HT-29 (cell line): ENCODE data around the gene OSGEP. TPM values are rescaled to one million over a fixed set of nuclear protein-coding genes. Genes with fewer than 3 reads are reported as not detected.

Source experiments
- DNase-seq: peaks from one replicate; pipeline ENCODE4 v3.0.0-alpha.2; 2015; ENCODE audit warnings: low spot score
- total RNA-seq: library from RNA; depleted of rRNA; stranded (reverse); fragments of >200 nt; shearing (Covaris generic); gene quantifications from 2 replicates; pipeline ENCODE4 v1.2.3, GENCODE V29; 2014

Gene OSGEP
- total RNA-seq, 1 experiment from 2014 or later = 44.5 TPM

DNA sequence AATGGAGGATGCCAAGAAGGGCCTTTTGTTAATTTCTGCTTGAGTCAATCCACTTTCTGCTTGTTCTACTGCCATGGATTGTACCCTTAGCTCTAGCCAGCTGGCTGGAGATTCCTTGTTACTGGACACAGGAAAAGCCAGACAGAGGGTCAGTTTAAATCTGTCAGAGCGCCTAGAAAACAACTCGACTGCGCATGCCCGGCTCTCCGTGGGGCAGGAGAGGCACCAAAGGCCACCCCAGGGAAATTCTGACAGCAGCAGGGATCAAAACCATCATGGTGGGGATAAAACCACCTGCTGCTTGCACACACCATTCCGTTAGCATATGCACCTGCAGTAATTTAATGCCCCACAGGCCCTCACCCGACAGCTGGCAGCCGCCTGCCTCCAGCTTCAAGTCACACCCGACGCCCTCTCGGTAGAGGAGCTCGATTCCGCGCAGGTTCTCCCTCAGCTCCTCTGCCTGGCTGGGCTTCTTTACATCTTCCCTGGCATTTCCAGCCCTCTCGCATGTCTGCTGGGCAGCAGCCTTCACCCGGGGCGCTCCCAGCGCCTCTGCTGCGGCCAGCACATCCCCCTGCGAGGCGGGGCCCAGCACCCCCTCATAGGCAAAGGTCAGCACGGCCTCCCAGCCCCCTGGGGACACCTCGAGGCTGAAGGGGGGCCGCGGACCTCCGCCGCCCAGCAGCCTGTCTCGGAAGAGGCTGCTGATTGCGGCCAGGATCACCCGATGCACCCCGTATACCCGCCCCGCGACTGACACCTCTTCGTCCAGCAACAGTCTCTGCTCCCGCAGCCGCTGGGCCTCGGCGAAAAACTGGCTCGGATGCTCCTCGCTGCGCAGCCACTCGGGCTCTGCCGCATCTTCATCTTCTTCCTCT lies 19.7 kb downstream of the OSGEP start:
- no peak for DNase-seq

DNA sequence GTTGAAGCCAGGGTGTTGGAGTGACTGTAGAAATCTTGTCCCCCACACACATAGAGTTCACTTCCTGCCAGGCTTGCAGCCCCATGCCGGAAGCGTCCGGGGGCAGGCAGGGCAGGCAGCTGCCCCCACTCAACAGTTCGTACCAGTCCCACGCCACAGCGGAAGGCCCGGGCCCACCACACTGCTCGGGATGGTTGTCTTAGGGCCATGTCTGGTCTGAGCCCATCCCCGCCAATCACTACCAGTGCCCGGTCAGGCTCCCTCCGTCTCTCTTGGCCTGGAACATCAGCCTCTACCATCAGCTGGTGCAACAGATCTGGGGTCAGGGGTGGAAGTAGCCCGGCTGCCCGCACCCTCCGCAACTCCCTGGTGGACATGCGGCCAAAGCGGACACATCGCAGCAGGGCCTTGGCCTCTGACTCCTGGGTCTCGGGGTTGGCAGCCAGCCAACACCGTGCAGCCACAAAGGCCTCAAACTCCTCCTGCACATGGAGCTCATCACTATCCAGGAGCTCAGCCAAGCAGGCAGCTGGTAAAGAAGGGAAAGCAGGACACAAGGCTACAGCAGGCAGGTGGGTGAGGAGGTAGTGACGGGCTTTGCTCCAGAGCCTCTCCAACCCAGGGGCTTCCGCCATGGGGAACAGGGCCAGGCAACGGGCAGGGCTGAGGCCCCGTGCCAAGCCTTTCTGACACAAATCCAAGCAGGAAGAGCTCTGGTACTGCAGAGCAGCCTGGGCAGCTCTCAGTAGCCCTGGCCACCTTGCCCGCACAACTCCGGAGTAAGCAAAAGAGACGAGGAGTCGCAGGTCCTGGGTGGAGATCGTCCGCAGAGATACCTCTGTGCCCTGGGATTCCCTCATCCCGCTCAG lies 24.6 kb downstream of the OSGEP start:
- no peak for DNase-seq

DNA sequence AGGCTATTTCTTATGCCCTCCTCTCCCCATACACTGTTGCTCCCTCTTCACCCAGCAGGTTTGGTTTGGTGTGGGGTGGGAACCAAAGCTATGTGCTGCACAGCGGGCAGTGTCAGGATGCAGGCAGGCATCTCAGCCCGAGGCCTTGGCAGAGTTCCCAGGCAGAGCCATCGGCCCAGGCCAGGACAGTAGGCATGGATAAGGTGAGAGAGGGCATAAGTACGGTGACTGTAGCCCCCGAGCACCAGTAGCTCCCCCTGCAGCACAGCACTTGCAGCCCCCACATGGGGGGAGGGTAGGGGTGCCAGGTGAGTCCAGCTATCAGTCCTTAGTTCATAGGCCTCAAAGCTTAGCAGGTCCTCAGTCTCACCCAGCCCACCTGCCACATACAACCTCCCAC lies 25.8 kb downstream of the OSGEP start:
- peak; percentile 23 for DNase-seq

DNA sequence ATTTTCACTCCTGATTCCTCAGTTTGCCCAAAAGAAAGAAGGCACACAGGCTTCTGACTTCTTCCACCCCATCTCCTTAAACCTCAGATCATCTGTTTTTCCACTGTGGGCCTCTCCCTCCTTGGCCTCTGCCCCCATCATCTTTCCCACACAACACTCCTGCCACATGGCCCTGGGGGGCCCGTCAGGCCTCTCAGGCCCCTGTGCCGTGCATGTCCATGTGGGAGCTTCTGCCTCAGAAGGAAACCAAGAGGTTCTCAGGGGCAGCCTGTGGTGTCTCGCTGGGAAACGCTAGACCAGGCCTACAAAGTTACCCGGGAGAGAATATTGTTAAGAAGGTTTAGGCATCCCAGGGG lies 26.6 kb downstream of the OSGEP start:
- DNase-seq = no peak

DNA sequence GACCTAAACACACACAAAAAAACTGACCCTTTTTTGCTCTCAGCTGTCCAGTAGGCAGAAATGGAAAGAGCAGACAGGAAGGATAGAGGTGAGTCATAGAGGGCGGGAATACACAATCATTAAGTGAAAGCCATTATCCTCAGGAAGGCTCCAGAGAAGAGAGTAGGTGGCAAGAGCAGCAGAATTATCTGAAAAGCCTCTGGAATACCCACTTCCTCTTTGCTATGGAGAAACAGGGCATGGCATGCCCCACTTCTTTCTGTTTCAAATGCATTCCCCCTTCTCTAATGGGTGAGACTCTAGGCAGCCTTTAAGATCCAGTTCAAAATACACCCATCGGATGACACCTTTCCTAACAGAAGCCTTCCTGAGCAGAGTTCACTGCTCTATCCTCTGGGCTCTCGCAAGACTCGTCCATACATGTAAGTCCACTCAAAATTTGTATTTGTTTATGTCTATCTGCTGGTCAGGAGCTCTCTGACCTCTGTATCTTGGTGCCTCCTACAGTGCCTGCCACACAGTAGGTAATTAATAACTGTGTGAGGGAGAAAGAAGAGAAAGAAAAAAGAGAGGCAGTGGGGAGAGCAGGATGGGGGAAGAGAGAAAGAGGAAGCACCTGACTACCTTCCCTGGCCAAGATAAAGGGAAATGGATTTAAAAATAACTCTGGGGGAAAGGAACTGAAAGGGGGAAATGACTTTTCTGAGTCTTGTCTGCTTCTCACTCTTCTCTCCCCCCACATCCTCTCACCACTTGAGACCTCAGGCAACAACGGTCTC lies 27.2 kb downstream of the OSGEP start:
- DNase-seq = peak; percentile 61

DNA sequence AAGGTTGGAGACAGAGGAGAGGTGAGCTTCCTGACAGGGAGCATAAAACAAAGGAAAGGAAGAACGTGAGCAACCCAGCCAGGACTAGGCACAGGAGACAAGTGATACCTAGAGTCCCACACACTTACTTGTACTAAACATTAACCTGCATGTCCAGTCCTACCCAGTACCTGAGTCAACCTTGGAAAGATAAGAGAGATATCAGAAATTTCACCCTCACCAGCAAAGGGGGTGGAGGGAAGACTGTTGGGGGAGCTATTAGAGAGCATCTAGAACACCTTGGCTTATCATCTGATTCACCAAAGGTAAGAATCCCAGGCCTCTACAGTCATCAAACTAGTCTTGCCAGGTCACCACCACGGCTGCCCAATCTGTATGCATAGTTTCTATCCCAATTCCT lies 29.8 kb downstream of the OSGEP start:
- DNase-seq = no peak

DNA sequence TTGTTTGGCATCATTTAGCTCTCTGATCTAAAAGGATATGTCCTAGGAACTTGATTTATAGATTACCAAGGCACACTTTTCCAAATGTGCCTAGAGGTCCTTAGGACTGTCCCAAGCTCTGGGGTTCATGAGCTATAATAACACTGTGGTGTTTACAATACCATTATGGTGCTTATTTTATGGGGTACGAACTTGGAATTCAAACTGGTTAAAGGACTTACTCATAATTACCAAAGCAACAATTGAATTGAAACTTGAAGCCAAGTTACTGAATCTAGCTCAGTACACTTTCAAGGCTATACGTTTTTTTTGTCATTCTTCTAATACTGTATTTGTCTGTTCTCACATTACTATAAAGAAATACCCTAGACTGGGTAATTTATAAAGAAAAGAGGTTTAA lies 31.7 kb downstream of the OSGEP start:
- DNase-seq = no peak

DNA sequence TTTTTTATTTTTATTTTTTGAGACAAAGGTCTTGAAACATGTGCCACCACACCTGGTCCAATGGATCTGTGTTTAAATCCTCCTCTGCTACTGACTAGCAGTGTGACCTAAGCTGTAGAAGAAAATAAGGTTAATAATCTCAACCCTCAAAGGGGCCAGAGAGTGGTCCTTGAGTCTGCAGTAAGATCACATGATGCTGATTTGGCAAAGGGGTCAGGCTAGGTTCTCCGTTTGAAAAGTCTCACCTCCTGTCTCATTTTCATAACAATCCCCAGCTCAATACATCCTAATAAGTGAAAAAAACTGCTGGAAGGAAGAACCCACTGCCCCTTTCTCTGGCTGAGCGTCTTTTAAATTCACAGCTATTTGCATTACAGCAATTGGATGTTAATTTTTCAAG lies 33.3 kb downstream of the OSGEP start:
- no peak for DNase-seq

DNA sequence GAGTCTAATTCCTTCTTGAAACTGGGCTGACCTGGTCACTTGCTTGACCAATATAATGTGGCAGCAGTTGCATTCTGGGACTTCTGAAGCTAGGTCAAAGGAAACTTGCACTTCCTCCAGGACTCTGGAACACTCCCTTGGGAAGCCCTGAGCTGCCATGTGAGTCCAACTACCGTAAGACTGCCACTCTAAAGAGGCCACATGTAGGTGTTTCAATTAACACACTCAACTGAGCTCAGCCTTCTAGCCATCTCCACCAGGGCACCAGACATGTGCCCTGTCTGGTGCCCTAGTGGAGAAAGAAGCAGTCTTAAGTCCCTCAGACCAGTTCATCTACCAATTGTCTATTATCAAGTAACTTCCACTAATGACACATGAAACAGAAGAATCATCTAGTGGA lies 35.2 kb downstream of the OSGEP start:
- no peak for DNase-seq

DNA sequence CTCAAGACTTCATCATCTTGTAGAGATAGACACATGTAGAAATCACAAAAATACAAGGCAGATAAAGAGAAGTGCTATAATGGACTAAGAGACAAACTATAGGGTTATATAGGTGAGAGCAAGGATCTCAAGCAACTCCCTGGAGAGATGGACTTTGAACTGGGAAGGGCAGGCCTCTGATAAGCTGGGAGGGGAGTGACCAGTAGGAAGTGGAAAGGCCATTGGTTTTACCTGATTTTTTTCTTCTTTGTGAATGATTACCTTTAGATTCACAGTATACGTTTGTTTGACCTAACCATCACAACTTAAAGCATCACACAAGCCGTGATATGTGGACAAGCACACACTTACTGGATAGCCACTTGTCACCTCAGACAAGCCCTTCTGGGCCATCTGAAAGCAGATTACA lies 36.1 kb downstream of the OSGEP start:
- peak; percentile 70 for DNase-seq

DNA sequence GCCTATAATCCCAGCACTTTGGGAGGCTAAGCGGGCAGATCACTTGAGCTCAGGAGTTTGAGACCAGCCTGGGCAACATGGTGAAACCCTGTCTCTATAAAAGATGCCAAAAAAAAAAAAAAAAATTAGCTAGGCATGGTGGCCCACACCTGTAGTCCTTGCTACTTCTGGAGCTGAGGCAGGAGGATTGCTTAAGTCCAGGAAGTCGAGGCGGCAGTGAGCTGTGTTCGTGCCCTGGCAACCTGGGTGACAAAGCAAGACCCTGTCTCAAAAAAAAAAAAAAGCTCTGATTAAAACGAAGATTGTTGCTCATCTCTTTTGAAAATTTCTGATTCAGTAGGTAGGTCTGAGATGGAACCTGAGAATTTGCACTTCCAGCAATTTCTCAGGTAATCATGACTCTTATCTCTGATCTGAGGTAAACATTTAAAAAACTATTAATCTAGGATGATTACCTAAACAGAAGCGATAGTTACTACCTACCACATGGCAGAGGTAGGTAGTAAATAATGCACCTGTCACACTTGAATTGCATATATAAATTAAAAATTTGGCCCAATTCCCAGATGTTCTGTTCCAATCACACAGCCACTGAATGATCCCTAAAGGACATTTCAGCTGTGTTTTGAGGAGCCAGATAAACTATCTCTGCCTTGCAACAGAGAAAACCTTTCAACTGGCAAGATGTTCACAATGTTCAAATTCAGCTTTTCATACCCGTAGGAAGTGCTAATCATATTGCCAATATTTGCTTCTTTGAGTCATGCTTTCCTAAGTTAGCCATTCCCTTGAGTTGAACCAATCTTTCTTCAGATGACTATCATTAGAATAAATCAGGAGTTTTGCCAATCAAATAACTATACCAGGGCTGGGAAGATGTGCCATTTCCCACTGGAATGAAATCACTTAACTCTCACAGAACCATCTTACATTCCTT lies 37.1 kb downstream of the OSGEP start:
- peak; percentile 46 for DNase-seq

DNA sequence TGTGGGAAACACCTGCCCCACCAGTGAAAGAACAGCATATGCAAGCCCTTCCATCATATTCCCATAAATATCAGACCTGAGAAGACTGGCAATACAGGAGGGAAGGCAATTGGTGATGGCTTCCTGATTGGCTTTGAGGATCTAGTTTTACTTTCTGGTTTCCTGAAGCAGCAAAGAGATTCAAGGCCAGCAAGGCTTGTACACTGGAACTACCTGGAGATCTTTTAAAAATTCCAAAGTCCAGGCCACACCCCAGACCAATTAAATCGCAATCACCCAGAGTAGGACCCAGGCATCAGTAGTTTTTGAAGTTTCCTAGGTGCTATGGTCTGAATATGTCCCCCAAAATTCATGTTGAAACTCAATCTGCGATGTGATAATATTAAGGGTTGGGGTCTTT lies 38.4 kb downstream of the OSGEP start:
- no peak for DNase-seq

DNA sequence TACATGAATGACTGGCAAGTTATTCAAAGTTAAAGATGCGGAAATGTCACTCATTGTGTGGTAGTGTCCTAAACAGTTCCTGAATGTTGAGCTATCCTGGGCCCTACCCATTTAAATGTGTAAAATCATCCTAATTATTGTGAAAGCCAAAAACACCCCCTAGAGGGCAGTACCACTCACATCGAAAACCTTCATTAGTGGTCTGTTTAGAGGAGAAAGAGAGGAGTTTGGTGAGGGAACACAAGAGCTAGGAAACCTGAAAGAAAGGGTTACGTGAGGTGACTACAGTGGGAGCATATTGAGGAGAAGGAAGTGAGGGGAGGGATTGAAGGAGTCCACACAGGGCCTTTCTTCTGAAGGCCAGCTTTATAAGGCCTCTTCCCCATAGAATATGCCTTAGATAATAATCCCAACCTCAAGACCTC lies 38.8 kb downstream of the OSGEP start:
- peak; percentile 69 for DNase-seq

DNA sequence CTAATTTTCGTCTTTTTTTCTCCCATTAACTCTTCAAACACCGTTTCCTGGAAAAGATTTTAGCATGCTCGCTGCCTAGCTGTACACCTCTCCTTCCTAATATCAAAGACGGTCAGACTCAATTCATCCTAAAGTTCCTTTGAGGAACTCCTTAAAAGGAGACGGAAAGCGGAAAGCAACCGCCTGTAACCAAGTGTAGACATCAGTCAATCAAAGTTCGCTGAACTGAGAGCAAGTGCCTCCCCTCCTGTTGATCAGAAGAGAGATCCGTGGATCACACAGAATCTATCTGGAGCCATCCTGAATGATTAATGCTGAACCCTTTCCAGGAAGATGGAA lies 40.9 kb downstream of the OSGEP start:
- peak; percentile 41 for DNase-seq

DNA sequence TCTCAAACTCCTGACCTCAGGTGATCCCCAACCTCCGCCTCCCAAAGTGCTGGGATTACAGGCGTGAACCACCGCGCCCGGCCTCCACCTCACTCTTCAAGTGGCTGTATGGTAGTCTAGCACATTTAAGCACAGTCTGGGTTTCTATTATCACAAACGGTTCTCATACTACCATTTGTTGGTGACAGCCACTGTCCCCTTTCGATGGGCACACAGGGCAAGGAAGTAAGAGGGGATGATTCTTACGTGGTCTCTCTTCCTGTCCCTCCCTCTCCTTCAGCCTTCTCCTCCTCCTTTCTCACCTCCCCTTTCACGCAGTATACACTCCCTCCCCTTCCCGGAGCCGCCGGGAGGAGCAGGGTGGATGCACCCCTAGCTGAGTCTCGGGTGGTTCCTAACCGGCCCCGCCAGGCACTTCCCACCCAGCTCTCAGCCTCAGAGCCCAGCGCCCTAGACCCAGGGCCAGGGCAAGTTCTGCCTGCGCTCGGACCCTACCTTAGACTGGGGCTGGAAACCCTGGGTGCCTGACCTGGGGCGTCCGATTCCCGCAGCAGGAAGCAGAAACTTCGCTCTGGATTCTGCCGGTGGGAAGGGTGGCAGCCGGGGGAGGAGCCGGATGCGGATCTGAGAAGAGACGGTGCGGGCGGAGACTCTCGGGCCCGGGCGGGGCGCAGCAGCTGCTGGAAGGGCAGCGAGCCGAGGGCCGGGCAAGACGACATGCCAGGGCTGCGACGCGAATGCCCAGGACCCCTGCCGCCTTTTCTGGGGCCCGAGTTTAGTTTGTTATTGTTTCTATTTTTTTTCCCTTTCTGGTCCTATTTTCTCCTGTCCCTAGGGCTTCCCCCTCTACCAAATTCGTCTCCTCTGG lies 41.5 kb downstream of the OSGEP start, which contains the start of gene TEP1:
Gene TEP1 (minus strand): TSS at position 626 of the 868 bp plus-strand sequence. CDS start 5,062 bp downstream, outside the sequence.
- peak; percentile 79 for DNase-seq

DNA sequence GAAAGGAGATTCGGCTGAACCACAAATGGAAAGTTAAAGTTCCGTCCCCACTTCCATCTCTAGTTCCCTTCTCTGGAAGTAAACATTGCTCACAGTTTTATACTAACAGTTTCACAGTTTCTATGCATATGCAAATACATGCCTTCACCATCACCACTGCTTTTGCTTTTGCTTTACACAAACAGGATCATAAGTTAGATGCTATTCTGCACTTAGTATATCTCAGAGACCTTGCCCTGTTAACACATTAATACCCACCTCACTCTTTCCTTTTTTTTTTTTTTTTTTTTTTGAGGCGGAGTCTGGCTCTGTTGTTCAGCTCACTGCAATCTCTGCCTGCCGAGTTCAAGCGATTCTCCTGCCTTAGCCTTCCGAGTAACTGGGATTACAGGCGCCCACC lies 42.2 kb downstream of the OSGEP start:
- DNase-seq = no peak

DNA sequence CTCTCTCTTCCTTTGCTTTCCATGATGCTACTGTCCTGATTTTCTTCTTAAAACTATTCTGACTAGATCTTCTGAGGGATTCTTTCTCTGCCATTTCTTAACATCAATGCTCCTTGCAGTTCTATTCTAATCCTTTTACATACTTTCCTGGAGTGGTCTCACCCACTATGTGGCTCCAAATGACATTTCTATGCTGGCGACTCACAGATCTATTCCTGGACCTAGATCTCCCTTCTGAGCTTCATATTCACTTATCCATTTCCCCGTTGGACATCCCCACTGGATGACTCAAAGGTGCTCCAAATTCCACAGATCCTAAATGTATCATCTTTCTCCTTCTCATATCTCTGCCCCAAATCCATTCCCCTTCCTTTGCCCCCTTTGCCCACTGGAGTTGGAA lies 45.4 kb downstream of the OSGEP start:
- no peak for DNase-seq

DNA sequence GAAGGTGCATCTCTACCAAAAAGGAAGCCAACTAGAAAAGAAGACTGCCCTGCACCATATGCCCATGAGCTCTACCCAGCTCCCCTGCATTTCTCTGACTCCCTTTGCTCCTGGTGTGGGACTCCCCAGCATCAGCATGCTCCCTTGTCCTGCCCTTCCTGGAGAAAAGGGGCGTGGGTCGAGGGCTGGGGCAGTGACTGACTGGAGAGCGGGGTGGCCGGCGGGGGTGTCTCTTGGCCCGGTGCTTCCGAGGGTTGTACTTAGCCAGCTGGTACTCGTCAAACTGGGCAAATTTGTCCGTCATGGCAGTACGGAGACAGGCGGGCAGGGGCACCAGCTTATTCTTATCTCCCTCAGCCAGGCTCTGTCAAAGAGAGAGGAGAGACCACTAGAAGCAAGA lies 51.1 kb downstream of the OSGEP start:
- no peak for DNase-seq

DNA sequence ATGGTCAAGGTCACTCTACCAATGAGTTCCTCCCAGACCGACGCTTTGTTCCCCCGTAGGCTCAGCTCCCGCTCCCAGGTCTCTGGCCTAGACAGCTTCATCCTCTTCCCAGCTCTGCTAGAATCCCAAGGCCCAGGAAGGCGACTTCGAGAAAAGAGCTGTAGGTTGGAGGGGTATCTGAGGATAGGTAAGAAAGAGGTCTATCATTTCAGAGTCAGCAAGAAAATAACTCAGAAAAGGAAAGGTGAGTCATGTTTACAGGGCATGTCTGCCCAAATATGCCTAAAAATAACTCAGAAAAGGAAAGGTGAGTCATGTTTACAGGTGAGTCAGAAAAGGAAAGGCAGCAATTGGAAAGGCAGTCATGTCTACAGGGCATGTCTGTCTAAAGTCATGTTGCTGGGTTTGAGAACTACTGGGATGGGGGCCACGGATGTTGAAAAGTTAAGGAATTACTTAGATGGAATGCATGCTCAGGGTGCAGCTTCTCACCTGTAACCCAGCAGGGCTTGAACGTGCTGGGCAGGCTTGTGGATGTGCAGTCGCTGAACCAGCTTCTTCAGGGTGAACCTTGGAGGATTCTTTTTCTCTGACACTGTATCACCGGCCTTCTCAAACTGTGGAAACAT lies 53.5 kb downstream of the OSGEP start:
- peak; percentile 51 for DNase-seq
